ENCODE measurements around the gene L3MBTL1.

The L3MBTL1 gene

GRCh38 chr20:43558412-43559146 is 51.1 kb downstream of the L3MBTL1 start, which contains the start of gene SGK2:
SGK2 (plus strand) TSS chr20:43559027; CDS start chr20:43566496, 7,469 bp downstream.
- DNase-seq (ENCODE audit: low spot score) = peak; percentile 38
- no peak for FAIRE-seq

DNA sequence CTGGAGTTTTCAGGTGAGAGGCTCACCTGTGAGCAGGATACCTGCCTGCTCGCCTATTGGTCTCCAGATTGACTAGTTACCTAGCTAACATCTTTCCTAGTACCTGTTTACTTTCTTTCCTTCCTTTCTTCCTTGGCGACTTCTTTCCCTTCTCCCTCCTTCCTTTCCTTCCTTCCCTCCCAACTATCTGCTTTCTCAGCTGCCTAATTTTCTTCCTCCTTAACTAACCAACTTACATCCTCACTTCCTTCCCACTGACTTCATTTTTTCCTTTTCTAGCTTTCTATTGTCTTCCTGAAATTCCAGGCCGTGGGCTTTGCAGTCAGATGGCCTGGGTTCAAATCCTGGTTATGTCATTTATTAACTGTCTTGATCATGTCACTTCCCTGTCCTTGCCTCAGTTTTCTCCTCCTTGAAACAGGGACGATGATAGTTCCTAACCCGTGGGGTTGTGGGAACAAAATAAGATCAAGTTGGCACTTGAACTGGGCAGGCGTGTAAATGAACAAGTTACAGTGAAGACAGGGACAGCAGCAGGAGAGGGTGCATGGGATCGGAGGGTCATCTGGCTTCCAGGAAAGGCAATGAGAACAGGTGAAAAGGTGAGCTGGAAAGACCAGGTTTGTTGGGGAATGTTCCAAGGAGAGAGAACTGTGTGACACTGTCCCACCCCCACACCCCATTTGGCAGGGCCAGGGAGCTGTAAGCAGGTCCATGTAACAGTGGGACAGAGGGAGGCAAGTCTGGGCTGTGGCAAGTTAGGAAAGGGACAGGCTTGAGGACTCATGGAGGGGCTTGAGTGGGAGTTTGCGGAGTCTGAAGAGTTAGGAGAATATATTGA is 51.9 kb downstream of the L3MBTL1 start:
- FAIRE-seq (no peak), DNase-seq (ENCODE audit: low spot score) (no peak)

GRCh38 chr20:43560974-43561373 is 53.5 kb downstream of the L3MBTL1 start:
- FAIRE-seq = no peak
- no peak for DNase-seq (ENCODE audit: low spot score)

DNA sequence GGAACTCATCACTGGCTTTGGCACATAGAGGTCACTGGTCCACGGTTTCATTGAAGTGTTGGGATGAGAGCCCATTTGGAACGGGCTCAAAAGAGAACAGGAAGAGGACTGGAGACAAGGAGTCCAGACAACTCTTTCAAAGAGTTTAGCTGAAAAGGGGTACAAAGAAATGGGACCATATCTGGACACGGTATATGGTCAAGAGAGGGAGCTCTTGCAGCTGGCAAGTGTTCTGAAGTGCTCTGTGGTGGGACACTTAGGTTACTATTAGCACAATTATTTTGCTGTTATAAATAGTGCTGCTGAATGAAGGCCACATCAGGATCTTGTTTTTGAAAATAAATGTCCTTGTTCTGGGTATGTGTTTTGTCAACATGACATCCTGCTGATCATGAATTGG is 55.9 kb downstream of the L3MBTL1 start:
- FAIRE-seq = no peak
- no peak for DNase-seq (ENCODE audit: low spot score)

GRCh38 chr20:43563991-43564390 is 56.5 kb downstream of the L3MBTL1 start:
- DNase-seq (ENCODE audit: low spot score) (no peak), FAIRE-seq (no peak)

DNA sequence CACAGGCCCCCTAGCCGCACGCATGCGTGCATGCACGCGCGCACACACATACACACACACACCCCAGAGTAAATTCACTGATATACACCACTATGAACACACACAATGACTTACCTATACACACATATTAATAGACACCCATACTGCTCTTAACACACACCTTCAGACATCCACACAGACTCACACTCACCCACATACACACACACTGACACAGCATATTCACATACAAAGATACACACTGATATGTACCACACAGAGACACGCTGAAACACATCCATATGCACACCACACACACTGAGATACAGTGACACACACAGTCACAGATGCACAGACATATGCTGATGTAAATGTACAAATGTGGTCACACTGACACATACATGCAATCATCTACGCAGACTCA is 57.0 kb downstream of the L3MBTL1 start:
- peak; percentile 32 for FAIRE-seq
- no peak for DNase-seq (ENCODE audit: low spot score)

GRCh38 chr20:43564993-43565757 is 57.7 kb downstream of the L3MBTL1 start:
- DNase-seq (ENCODE audit: low spot score) = no peak
- FAIRE-seq = no peak

DNA sequence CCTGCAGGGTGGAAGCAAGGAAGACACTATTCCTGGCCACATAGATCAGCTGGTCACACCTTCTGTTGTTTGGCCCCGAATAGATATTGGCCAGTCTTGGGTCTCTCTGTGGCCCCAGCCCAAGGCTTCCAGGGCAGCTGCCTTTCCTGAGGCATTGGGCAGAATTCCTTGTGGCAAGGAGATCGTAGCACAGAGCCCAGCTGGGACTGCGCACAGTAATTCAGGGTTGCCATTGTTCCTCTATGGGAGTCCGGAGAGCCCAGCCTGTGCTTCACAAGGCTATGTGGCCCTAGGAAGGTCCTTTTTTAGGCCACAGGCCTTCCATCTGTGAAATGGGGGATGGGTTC is 58.2 kb downstream of the L3MBTL1 start:
- no peak for FAIRE-seq
- no peak for DNase-seq (ENCODE audit: low spot score)

DNA sequence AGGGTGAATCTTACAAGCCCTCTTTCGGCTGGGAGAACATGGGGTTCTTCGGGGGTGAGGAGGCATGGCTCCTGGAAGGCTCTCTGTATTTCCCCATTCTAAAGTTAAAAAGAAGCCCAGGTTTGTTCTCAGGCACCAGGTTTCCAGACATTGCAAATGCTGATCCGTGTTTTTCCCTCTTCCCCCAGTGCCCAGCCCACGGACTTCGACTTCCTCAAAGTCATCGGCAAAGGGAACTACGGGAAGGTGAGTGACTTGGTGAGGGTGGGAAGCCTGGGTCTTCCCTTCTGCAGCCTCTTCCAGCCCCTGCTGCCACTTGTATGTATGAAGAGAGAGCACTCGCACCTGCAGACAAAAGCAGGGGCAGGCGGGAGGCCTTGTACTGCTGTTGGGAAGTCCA is 60.0 kb downstream of the L3MBTL1 start:
- DNase-seq (ENCODE audit: low spot score) = no peak
- no peak for FAIRE-seq

DNA sequence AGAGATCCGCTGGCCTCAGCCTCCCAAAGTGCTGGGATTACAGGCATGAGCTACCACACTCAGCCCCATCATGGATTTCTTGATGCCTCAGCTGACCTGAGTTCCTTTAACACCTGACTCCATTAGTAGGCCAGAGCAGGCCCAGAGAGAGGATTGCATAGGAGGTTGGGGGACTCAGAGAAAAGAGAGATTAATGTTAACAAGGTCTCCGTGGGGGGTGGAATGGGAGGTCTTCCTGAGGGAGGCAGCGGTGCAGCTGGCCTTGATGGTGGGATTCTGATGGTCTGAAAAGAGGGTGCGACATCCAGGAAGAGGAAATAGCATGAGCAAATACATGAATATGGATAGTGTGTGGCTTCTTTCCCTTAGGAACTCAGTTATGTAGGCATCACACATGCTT is 61.2 kb downstream of the L3MBTL1 start:
- FAIRE-seq (no peak), DNase-seq (ENCODE audit: low spot score) (no peak)

- DNase-seq (ENCODE audit: low spot score) = no peak
- FAIRE-seq = no peak
Measured at GRCh38 chr20:43569282-43569681, 61.8 kb downstream of the L3MBTL1 start.

DNA sequence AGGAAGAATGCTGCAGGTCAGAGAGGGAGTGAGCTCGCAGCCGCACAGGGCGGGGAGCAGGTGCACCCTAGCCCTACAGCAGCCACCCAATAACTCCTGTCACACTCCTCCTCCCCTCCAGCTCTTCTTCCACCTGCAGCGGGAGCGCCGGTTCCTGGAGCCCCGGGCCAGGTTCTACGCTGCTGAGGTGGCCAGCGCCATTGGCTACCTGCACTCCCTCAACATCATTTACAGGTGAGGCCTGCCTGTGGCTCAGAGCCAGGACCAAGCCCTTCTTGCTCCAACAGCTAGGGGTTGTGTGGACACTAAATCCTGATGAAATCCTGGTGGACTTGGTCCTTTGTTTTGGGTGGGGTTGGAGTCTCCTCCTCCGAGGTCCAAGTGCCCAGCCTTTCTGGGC is 63.0 kb downstream of the L3MBTL1 start:
- no peak for FAIRE-seq
- DNase-seq (ENCODE audit: low spot score) = no peak

GRCh38 chr20:43571310-43571709 is 63.8 kb downstream of the L3MBTL1 start:
- DNase-seq (ENCODE audit: low spot score) (no peak), FAIRE-seq (no peak)

DNA sequence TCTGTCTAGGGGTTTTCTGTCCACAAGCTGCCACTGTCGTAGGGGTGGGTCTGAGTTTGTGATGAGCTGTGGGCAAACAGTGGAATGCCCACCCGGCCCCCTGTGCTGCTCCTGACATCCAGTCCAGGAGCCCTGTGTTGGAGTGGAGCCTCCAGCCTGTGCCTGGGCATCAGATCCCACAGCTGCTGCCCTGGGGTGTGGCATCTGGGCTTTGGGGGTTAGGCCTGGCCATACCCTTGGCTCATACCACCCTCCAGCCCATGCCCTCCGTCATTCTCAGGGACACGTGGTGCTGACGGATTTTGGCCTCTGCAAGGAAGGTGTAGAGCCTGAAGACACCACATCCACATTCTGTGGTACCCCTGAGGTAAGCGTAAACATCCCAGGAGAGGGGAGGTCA is 64.3 kb downstream of the L3MBTL1 start:
- DNase-seq (ENCODE audit: low spot score) (no peak), FAIRE-seq (no peak)

DNA sequence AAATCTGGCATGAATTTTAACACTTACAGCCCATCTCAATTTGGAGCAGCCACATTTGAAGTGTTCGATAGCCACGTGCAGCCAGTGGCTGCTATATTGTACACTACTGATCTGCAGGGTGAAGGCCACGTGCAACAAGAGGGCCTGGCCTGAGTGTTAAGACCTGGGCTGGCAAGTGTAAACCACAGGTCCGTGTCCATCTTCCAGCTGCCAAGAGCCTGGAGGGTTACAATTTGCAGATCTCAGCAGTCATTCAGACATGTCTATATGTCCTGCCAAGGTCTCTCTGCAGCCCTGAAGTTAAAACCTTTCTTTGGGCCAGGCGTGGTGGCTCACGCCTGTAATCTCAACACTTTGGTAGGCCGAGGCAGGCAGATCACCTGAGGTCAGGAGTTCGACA is 65.4 kb downstream of the L3MBTL1 start:
- FAIRE-seq (no peak), DNase-seq (ENCODE audit: low spot score) (no peak)

DNA sequence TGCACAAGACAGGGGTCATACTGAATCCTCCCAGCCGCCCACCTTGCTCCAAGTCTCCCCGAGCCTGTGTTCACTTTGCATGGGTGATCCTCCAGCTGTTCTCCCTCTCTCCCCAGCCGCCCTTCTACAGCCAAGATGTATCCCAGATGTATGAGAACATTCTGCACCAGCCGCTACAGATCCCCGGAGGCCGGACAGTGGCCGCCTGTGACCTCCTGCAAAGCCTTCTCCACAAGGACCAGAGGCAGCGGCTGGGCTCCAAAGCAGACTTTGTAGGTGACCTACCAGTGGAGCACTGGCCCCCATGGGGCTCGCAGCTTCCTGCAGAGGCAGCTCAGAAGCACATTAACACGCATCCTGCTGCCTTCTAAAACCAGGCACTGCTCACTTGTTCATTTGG is 68.6 kb downstream of the L3MBTL1 start:
- DNase-seq (ENCODE audit: low spot score) = no peak
- FAIRE-seq = no peak

DNA sequence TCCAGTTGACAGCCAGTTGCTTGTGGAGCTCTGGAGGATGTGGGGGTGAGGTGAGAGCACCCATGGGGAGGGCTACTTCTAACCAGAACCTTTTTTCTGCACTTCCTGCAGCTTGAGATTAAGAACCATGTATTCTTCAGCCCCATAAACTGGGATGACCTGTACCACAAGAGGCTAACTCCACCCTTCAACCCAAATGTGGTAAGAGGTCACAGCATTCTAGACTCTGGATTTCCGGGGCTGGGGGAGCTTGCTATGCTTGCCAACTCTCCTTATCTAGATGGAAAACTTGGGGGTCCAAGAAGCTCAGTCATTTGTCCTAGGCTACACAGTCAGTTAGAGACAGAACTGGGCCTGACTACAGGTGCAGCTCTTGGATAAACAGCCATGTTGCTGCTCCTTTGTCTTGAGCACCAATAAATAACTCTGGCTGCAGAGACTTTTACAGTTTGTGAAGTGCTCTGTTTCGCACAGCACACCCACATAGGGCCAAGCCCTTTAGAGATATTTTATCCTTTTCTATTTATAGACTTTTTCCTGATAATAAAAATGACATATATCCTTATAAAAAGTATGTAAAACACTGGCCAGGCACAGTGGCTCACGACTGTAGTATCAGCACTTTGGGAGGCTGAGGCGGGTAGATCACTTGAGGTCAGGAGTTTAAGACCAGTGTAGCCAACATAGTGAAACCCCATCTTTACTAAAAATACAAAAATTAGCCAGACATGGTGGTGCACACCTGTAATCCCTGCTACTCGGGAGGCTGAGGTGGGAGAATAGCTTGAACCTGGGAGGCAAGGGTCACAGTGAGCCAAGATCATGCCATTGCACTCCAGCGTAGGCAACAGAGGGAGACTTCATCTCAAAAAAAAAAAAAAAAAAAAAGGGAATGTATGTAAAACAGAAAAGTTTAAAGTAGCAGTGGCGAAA is 72.6 kb downstream of the L3MBTL1 start:
- DNase-seq (ENCODE audit: low spot score) (no peak), FAIRE-seq (no peak)

GRCh38 chr20:43583133-43583864 is 75.8 kb downstream of the L3MBTL1 start:
- FAIRE-seq (no peak), DNase-seq (ENCODE audit: low spot score) (no peak)

- DNase-seq (ENCODE audit: low spot score) (peak; percentile 86), FAIRE-seq (no peak)
Measured at GRCh38 chr20:43583982-43584432, 76.5 kb downstream of the L3MBTL1 start.

- DNase-seq (ENCODE audit: low spot score) (no peak), FAIRE-seq (no peak)
Measured at GRCh38 chr20:43584448-43585136, 77.1 kb downstream of the L3MBTL1 start.

Measured in urothelium cell line (cell line).